ENCODE results near the gene AZU1.
A peak's percentile ranks its signal among the peaks of the same experiment; 100 is the strongest.

Gene AZU1

GRCh38 chr19:796692-797527 lies 30.7 kb upstream of the AZU1 start, which contains the start of gene PTBP1:
Gene PTBP1, plus strand, starts transcription at chr19:797452. Its CDS starts 46 bp downstream, at chr19:797498.
- peak; percentile 95 to 100 (median 99) for DNase-seq (ENCODE audit: low read depth in 3 of 3, low spot score in 1 of 3)

GRCh38 chr19:797528-798414 lies 29.9 kb upstream of the AZU1 start:
- peak; percentile 69 to 79 (median 79) for DNase-seq (ENCODE audit: low read depth in 3 of 3, low spot score in 1 of 3)

- DNase-seq (ENCODE audit: low read depth in 3 of 3, low spot score in 1 of 3), result no peak
Observed at GRCh38 chr19:798415-799075, 29.1 kb upstream of the AZU1 start.

- no peak for DNase-seq (ENCODE audit: low read depth in 3 of 3, low spot score in 1 of 3)
Observed at GRCh38 chr19:799076-799881, 28.4 kb upstream of the AZU1 start.

- no peak for DNase-seq (ENCODE audit: low read depth in 3 of 3, low spot score in 1 of 3)
Observed at GRCh38 chr19:800360-801029, 27.1 kb upstream of the AZU1 start.

GRCh38 chr19:801030-801860 lies 26.4 kb upstream of the AZU1 start:
- no peak for DNase-seq (ENCODE audit: low read depth in 3 of 3, low spot score in 1 of 3)

- no peak for DNase-seq (ENCODE audit: low read depth in 3 of 3, low spot score in 1 of 3)
Observed at GRCh38 chr19:801861-802497, 25.7 kb upstream of the AZU1 start.

- DNase-seq (ENCODE audit: low read depth in 3 of 3, low spot score in 1 of 3), result no peak
Observed at GRCh38 chr19:802498-803098, 25.0 kb upstream of the AZU1 start.

GRCh38 chr19:803099-803561 lies 24.5 kb upstream of the AZU1 start:
- DNase-seq (ENCODE audit: low read depth in 3 of 3, low spot score in 1 of 3), result no peak

- DNase-seq (ENCODE audit: low read depth in 3 of 3, low spot score in 1 of 3), result no peak
Observed at GRCh38 chr19:803686-804418, 23.8 kb upstream of the AZU1 start.

GRCh38 chr19:804419-805165 lies 23.0 kb upstream of the AZU1 start:
- DNase-seq (ENCODE audit: low read depth in 3 of 3, low spot score in 1 of 3), result no peak

- DNase-seq (ENCODE audit: low read depth in 3 of 3, low spot score in 1 of 3), result no peak
Observed at GRCh38 chr19:805166-805551, 22.5 kb upstream of the AZU1 start.

- no peak for DNase-seq (ENCODE audit: low read depth in 3 of 3, low spot score in 1 of 3)
Observed at GRCh38 chr19:805600-806550, 21.8 kb upstream of the AZU1 start.

GRCh38 chr19:806815-807421 lies 20.7 kb upstream of the AZU1 start:
- DNase-seq (ENCODE audit: low read depth in 3 of 3, low spot score in 1 of 3), result no peak

Measured in stimulated activated CD4-positive, alpha-beta T cell treated with anti-CD3 and anti-CD28 coated beads, TNF-alpha, amount 100 ng/mL, for 1 hour (primary cell).